HG03103 (cell line): ENCODE data around the gene OR7C2.

ENCODE experiments used
- ATAC-seq: cut with Tn5 transposase; IDR thresholded peaks from one replicate; pipeline ENCODE4 v1.9.1; 2021; ENCODE audit warnings: low read depth; ENCODE audit not compliant: unreplicated experiment

Gene OR7C2

GRCh38 chr19:14978161-14978776 is 37.0 kb downstream of the OR7C2 start:
- no peak for ATAC-seq

- ATAC-seq, result no peak
Measured at GRCh38 chr19:14979476-14980255, 38.4 kb downstream of the OR7C2 start, which contains the start of gene SLC1A6. Gene SLC1A6 (minus strand): TSS chr19:14979864. CDS start chr19:14972910, 6,954 bp downstream.

- ATAC-seq, result no peak
Measured at GRCh38 chr19:14985133-14985532, 43.8 kb downstream of the OR7C2 start.
